SK-N-SH (cell line): ENCODE results near the gene PPP4R2. TPM values are rescaled to one million over a fixed set of nuclear protein-coding genes. Genes with fewer than 3 reads are reported as not detected.

Source experiments
- CTCF ChIA-PET: fragments of 300-600, 350-600 bp; formaldehyde crosslinking; extraction: SDS; loops from one replicate; lab custom pipeline; 2021; lab: Yijun Ruan, JAX
- POLR2A ChIA-PET: fragments of 350-600 bp; sonication (Branson Sonifier 250); formaldehyde crosslinking; extraction: SDS; loops from one replicate; lab custom pipeline; 2020; ENCODE audit warnings: antibody characterized with exemption, inconsistent platforms; lab: Yijun Ruan, JAX
- DNase-seq: peaks from one replicate; pipeline ENCODE4 v3.0.0; 2012
- H2AFZ ChIP-seq: fragments of 200-600 bp; sonication (generic); 2 replicates; pipeline ENCODE4 v1.8.1; 2016; ENCODE audit warnings: antibody characterized with exemption, mild to moderate bottlenecking, low read depth
- H3F3A ChIP-seq: fragments of 200-600 bp; sonication (generic); replicated peaks from 2 replicates; pipeline ENCODE3; 2016; ENCODE audit warnings: antibody characterized with exemption, mild to moderate bottlenecking; ENCODE audit not compliant: insufficient read depth
- H3K27ac ChIP-seq, 2 experiments: fragments of 200-500 bp in 1 of 2; fragments of 200-600 bp in 1 of 2; sonication (Bioruptor generic) in 1 of 2; sonication (generic), shearing (Covaris generic) in 1 of 2; 2 replicates each; pipeline versions ENCODE4 v1.5.1 to v1.6.1; 2014 to 2016; ENCODE audit warnings: low read depth in 2 of 2, inconsistent platforms in 1 of 2, low read length in 1 of 2, mild to moderate bottlenecking in 1 of 2, mixed read lengths in 1 of 2
- H3K27me3 ChIP-seq: fragments of 200-600 bp; sonication (generic), shearing (Covaris generic); 2 replicates; pipeline ENCODE4 v1.6.1; 2016; ENCODE audit warnings: mixed run types; ENCODE audit not compliant: insufficient read depth
- H3K36me3 ChIP-seq, 2 experiments: fragments of 200-500 bp in 1 of 2; fragments of 200-600 bp in 1 of 2; sonication (Bioruptor generic) in 1 of 2; sonication (generic) in 1 of 2; replicated peaks in 1 of 2; 2 replicates each; pipeline versions ENCODE3 to v1.5.1; 2014 to 2016; ENCODE audit warnings: low read length in 1 of 2, mild to moderate bottlenecking in 1 of 2; ENCODE audit not compliant: insufficient read depth in 2 of 2, control insufficient read depth in 1 of 2
- H3K4me1 ChIP-seq, 2 experiments: fragments of 200-500 bp in 1 of 2; fragments of 200-600 bp in 1 of 2; sonication (Bioruptor generic) in 1 of 2; sonication (generic), shearing (Covaris generic) in 1 of 2; 2 replicates each; pipeline versions ENCODE4 v1.5.1 to v1.6.1; 2014 to 2016; ENCODE audit warnings: low read depth in 1 of 2, low read length in 1 of 2, mixed run types in 1 of 2; ENCODE audit not compliant: insufficient read depth in 2 of 2, control insufficient read depth in 1 of 2
- H3K4me2 ChIP-seq: fragments of 200-600 bp; sonication (generic), shearing (Covaris generic); 2 replicates; pipeline ENCODE4 v1.6.1; 2017; ENCODE audit warnings: mixed run types
- H3K4me3 ChIP-seq, 2 experiments: fragments of 200-500 bp in 1 of 2; fragments of 200-600 bp in 1 of 2; sonication (Bioruptor generic) in 1 of 2; sonication (generic), shearing (Covaris generic) in 1 of 2; 2 replicates each; pipeline versions ENCODE4 v1.5.1 to v1.8.1; 2014 to 2016; ENCODE audit warnings: low read depth in 2 of 2, inconsistent platforms in 1 of 2, low read length in 1 of 2, mild to moderate bottlenecking in 1 of 2, mixed read lengths in 1 of 2, moderate library complexity in 1 of 2
- H3K79me2 ChIP-seq: fragments of 200-600 bp; sonication (generic); 2 replicates; pipeline ENCODE4 v1.8.1; 2017; ENCODE audit warnings: mild to moderate bottlenecking; ENCODE audit not compliant: insufficient read depth
- H3K9ac ChIP-seq: fragments of 200-600 bp; sonication (generic); 2 replicates; pipeline ENCODE4 v1.6.1; 2017; ENCODE audit warnings: mixed run types
- H3K9me2 ChIP-seq: fragments of 200-600 bp; sonication (generic); 2 replicates; pipeline ENCODE4 v1.6.1; 2017; ENCODE audit warnings: mixed run types
- H3K9me3 ChIP-seq: fragments of 200-600 bp; sonication (generic); 2 replicates; pipeline ENCODE4 v1.6.1; 2017; ENCODE audit warnings: mixed run types, mild to moderate bottlenecking, moderate library complexity
- H4K20me1 ChIP-seq: fragments of 200-600 bp; sonication (generic); 2 replicates; pipeline ENCODE4 v1.6.1; 2017; ENCODE audit warnings: mild to moderate bottlenecking, mixed run types; ENCODE audit not compliant: insufficient read depth
- CHD2 ChIP-seq: fragments of 150-350 bp; IDR thresholded peaks from 2 replicates; pipeline ENCODE4 v1.6.1; 2018; ENCODE audit warnings: low read length; ENCODE audit not compliant: partially characterized antibody
- FOXJ3 ChIP-seq: sonication (generic); formaldehyde crosslinking; IDR thresholded peaks from 2 replicates; pipeline ENCODE4 v1.5.1; 2020; ENCODE audit warnings: mild to moderate bottlenecking, missing genetic modification reagents
- FOXM1 ChIP-seq: IDR thresholded peaks from 2 replicates; pipeline ENCODE4 v1.4.0; 2012; ENCODE audit warnings: low read depth, mild to moderate bottlenecking
- IRF3 ChIP-seq: fragments of 150-350 bp; IDR thresholded peaks from 2 replicates; pipeline ENCODE4 v1.6.1; 2016; ENCODE audit warnings: mild to moderate bottlenecking, low read depth, low read length
- JUND ChIP-seq: IDR thresholded peaks from 2 replicates; pipeline ENCODE4 v1.4.0; 2012
- MAX ChIP-seq: IDR thresholded peaks from 2 replicates; pipeline ENCODE4 v1.4.0; 2012; ENCODE audit warnings: low read depth
- MXI1 ChIP-seq: IDR thresholded peaks from 2 replicates; pipeline ENCODE4 v1.6.1; 2012; ENCODE audit warnings: mild to moderate bottlenecking, low read depth, low read length, improper control_type of control experiment
- NFIC ChIP-seq: IDR thresholded peaks from 2 replicates; pipeline ENCODE4 v1.4.0; 2012; ENCODE audit warnings: borderline replicate concordance
- NRF1 ChIP-seq: IDR thresholded peaks from 2 replicates; pipeline ENCODE4 v1.6.1; 2012; ENCODE audit warnings: low read depth, mild to moderate bottlenecking, low read length
- RAD21 ChIP-seq: IDR thresholded peaks from 2 replicates; pipeline ENCODE4 v1.6.1; 2012; ENCODE audit warnings: mild to moderate bottlenecking, low read length
- RXRA ChIP-seq: IDR thresholded peaks from 2 replicates; pipeline ENCODE4 v1.4.0; 2012; ENCODE audit warnings: low read depth, mild to moderate bottlenecking, borderline replicate concordance
- SMC3 ChIP-seq: IDR thresholded peaks from 2 replicates; pipeline ENCODE4 v1.6.1; 2012; ENCODE audit warnings: low read depth, low read length, improper control_type of control experiment
- USF1 ChIP-seq: IDR thresholded peaks from 2 replicates; pipeline ENCODE4 v1.4.0; 2012; ENCODE audit warnings: low read depth, borderline replicate concordance
- USF2 ChIP-seq: fragments of 150-350 bp; IDR thresholded peaks from 2 replicates; pipeline ENCODE4 v1.6.1; 2017; ENCODE audit warnings: antibody characterized with exemption, low read length, low read depth, borderline replicate concordance
- WGBS: methylation state at CpG from one replicate; pipeline ENCODE4 v1.1.6; 2017; ENCODE audit warnings: low lambda C conversion rate; 5-methylcytosine and 5-hydroxymethylcytosine counted together
- polyA plus RNA-seq, 3 experiments: library from polyadenylated mRNA; depleted of rRNA; stranded (reverse); fragments of >200 nt; gene quantifications; 2 replicates each; pipeline ENCODE4 v1.2.3, GENCODE V29; 2012
- TF ChIP-seq, protein P1 (sequence below): fragments of 200-600 bp; sonication (generic); IDR thresholded peaks from 2 replicates; pipeline ENCODE4 v1.6.1; 2017; ENCODE audit warnings: antibody characterized with exemption, mild to moderate bottlenecking, moderate library complexity
- TF ChIP-seq, protein P2 (sequence below): IDR thresholded peaks from 2 replicates; pipeline ENCODE4; 2012

The PPP4R2 gene
- polyA plus RNA-seq, 1 of the 3 experiments (the other 2 are of a cell fraction) = 8.9 TPM

DNA sequence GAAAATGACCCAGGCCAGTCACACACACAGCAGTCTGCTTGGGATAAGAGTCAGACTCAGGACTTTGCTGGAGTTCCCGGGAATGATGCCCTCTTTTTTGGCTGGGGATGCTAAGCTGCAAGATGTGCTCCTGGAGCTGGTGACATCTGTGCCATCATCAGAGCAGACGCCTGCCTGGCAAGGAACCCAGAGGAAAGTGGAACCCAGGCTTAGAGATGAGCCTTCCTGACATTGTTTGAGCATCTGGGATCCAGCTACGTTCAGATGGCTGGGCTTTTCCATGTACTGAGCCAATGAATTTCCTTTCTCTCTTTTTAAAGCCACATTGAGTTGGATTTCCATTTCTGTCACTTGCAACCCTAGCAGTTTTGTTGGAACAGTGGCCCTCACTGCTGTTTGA lies 118.1 kb downstream of the PPP4R2 start:
- Histone ChIP-seq H3K9ac (no peak overlapping the region), H3K36me3 (no peaks in the 10 kb centered on the region), H3K9me3 (no peaks in the 10 kb centered on the region), H3K27ac (no peak overlapping the region), H3K79me2 (no peaks in the 10 kb centered on the region), H3K9me2 (no peaks in the 10 kb centered on the region), H3K4me1 (no peaks in the 10 kb centered on the region; a peak in 1 of 4 replicates), H3K27me3 (no peaks in the 10 kb centered on the region), H3K4me2 (no peak overlapping the region), H3K4me3 (no peak overlapping the region), H3F3A (no peaks in the 10 kb centered on the region), H2AFZ (no peak overlapping the region), H4K20me1 (no peaks in the 10 kb centered on the region)
- no peak for DNase-seq
- ChIA-PET CTCF (interaction anchor here (1.5 to 1.9 kb wide), 2 partner anchors 23 to 388 kb away, joined by 4 to 5 read pairs; no protein-coding TSS in a partner anchor), POLR2A (no interaction called here)
- WGBS = 44% methylated on average over 3 of the region's 3 CpGs
- no peak for TF ChIP-seq MXI1
- TF ChIP-seq, protein P1, sequence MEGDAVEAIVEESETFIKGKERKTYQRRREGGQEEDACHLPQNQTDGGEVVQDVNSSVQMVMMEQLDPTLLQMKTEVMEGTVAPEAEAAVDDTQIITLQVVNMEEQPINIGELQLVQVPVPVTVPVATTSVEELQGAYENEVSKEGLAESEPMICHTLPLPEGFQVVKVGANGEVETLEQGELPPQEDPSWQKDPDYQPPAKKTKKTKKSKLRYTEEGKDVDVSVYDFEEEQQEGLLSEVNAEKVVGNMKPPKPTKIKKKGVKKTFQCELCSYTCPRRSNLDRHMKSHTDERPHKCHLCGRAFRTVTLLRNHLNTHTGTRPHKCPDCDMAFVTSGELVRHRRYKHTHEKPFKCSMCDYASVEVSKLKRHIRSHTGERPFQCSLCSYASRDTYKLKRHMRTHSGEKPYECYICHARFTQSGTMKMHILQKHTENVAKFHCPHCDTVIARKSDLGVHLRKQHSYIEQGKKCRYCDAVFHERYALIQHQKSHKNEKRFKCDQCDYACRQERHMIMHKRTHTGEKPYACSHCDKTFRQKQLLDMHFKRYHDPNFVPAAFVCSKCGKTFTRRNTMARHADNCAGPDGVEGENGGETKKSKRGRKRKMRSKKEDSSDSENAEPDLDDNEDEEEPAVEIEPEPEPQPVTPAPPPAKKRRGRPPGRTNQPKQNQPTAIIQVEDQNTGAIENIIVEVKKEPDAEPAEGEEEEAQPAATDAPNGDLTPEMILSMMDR = no peak

DNA sequence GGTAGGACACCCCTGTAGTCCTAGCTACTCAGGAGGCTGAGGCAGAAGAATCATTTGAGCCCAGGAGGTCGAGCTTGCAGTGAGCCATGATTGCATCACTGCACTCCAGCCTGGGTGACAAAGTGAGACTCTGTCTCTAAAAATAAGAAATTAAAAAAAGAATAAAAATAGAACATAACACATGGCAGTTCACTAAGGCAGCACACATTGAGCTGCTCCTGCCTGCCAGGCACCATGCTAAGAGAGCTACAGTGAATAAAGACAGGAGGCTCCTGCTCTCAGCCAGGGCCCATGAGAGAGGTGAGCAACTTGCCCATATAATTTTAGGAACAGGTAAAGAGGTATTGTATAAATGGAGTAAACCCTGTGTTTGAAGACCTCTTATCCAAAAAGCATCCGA lies 119.2 kb downstream of the PPP4R2 start:
- no peak overlapping the region for H3K4me3 ChIP-seq
- ChIA-PET CTCF (interaction anchor here (0.8 to 1.5 kb wide), 2 partner anchors 22 to 89 kb away, joined by 3 to 4 read pairs; no protein-coding TSS in a partner anchor), POLR2A (no interaction called here)
- no peaks in the 10 kb centered on the region for H3K27me3 ChIP-seq
- no peaks in the 10 kb centered on the region for H3F3A ChIP-seq
- H3K9me3 ChIP-seq = no peaks in the 10 kb centered on the region
- no peaks in the 10 kb centered on the region for H3K79me2 ChIP-seq
- no peak overlapping the region for H3K27ac ChIP-seq
- TF ChIP-seq NFIC = no peak
- no peak for TF ChIP-seq SMC3
- no peak for TF ChIP-seq USF2
- no peak for TF ChIP-seq JUND
- no peak for TF ChIP-seq FOXJ3
- TF ChIP-seq CHD2 = no peak
- no peak for TF ChIP-seq RAD21
- TF ChIP-seq NRF1 = no peak
- no peak for TF ChIP-seq USF1
- TF ChIP-seq RXRA = no peak
- TF ChIP-seq FOXM1 = no peak
- TF ChIP-seq, protein P2, sequence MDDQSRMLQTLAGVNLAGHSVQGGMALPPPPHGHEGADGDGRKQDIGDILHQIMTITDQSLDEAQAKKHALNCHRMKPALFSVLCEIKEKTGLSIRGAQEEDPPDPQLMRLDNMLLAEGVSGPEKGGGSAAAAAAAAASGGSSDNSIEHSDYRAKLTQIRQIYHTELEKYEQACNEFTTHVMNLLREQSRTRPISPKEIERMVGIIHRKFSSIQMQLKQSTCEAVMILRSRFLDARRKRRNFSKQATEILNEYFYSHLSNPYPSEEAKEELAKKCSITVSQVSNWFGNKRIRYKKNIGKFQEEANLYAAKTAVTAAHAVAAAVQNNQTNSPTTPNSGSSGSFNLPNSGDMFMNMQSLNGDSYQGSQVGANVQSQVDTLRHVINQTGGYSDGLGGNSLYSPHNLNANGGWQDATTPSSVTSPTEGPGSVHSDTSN = no peak
- TF ChIP-seq IRF3 = no peak
- TF ChIP-seq MAX = no peak
- TF ChIP-seq, all 33 proteins: peak for 0
- Histone ChIP-seq H3K4me2 (no peak overlapping the region), H3K36me3 (no peaks in the 10 kb centered on the region), H3K4me1 (no peaks in the 10 kb centered on the region; a peak in 1 of 4 replicates), H3K9ac (no peak overlapping the region), H4K20me1 (no peaks in the 10 kb centered on the region), H2AFZ (no peak overlapping the region), H3K9me2 (no peaks in the 10 kb centered on the region)
- WGBS = 13% methylated on average over 2 of the region's 2 CpGs
- DNase-seq = no peak
